ENCODE results near the gene FAM111B.

- no peak for TF ChIP-seq CTCF (IDR thresholded peaks at IDR 0.05)
- no peak for TF ChIP-seq POLR2A (IDR thresholded peaks at IDR 0.05)
Observed at GRCh38 chr11:59112494-59112893, 5.5 kb downstream of the FAM111B start.
